Right cardiac atrium (tissue), 5 donors: ENCODE data around the gene ECT2L. TPM values are rescaled to one million over a fixed set of nuclear protein-coding genes. Genes with fewer than 3 reads are reported as not detected.
A peak's percentile ranks its signal among the peaks of the same experiment; 100 is the strongest.

Experiments
- ATAC-seq, 2 donors: fragments of 200-7000 bp; cut with Tn5 transposase; one replicate each; pipeline versions ENCODE4 v1.8.0 to v1.9.1; 2020; ENCODE audit warnings: moderate library complexity in 2 of 2, mild to moderate bottlenecking in 1 of 2
- DNase-seq, 3 donors: peaks; one replicate each; pipeline ENCODE4 v3.0.0-alpha.2; 2020
- H3K27ac ChIP-seq: one replicate; pipeline ENCODE4 v1.5.1; 2013; ENCODE audit warnings: mild to moderate bottlenecking, low read length, control low read depth, moderate library complexity
- H3K27me3 ChIP-seq: one replicate; pipeline ENCODE4 v1.6.1; 2013; ENCODE audit not compliant: control insufficient read depth, insufficient read depth
- H3K4me1 ChIP-seq: one replicate; pipeline ENCODE4 v1.6.1; 2013; ENCODE audit warnings: low read length; ENCODE audit not compliant: control insufficient read depth, insufficient read depth
- H3K4me3 ChIP-seq: one replicate; pipeline ENCODE4 v1.5.1; 2013; ENCODE audit warnings: low read length, control low read depth
- H3K9me3 ChIP-seq: one replicate; pipeline ENCODE4 v1.6.1; 2013; ENCODE audit warnings: low read length; ENCODE audit not compliant: control insufficient read depth
- WGBS: extraction: QIAGEN DNeasy Blood & Tissue Kit; methylation state at CpG from one replicate; pipeline ENCODE4 v1.1.7; 2013; 5-methylcytosine and 5-hydroxymethylcytosine counted together
- intact Hi-C, 4 donors: fragments of 100-400 bp; cut with DNase I; formaldehyde crosslinking; loops; one replicate each; pipeline versions ENCODE4 v1.11.0 to v1.14.0; 2022 to 2023
- long read RNA-seq, 4 donors: library from polyadenylated mRNA; unstranded; transcript quantifications; one replicate each; pipeline ENCODE4 v2.0.0, GENCODE V29; 2020 to 2021
- polyA plus RNA-seq: library from polyadenylated mRNA; stranded (reverse); fragments of 200-250 nt; gene quantifications from one replicate; pipeline ENCODE4 v1.2.3, GENCODE V29; 2013
- total RNA-seq, 4 donors: library from RNA; stranded (reverse); fragmentation: NEBNext Ultra II Directional; extraction: Animal tissue kit (Norgen Biotek cat#: 25700); gene quantifications; one replicate each; pipeline ENCODE4 v1.2.1, GENCODE V29; 2021
- donor health status: healthy with polysubstance abuse.
- donor health status: DM: no; HTN: yes; CAD: no.
- donor health status: DM: no; HTN: no; CAD: no.
- donor health status: DM: no; HTN: yes; CAD: no; lungs with severe emphysema.
- donor health status: DM: yes; HTN: yes; CAD: no.

ECT2L gene, protein sequence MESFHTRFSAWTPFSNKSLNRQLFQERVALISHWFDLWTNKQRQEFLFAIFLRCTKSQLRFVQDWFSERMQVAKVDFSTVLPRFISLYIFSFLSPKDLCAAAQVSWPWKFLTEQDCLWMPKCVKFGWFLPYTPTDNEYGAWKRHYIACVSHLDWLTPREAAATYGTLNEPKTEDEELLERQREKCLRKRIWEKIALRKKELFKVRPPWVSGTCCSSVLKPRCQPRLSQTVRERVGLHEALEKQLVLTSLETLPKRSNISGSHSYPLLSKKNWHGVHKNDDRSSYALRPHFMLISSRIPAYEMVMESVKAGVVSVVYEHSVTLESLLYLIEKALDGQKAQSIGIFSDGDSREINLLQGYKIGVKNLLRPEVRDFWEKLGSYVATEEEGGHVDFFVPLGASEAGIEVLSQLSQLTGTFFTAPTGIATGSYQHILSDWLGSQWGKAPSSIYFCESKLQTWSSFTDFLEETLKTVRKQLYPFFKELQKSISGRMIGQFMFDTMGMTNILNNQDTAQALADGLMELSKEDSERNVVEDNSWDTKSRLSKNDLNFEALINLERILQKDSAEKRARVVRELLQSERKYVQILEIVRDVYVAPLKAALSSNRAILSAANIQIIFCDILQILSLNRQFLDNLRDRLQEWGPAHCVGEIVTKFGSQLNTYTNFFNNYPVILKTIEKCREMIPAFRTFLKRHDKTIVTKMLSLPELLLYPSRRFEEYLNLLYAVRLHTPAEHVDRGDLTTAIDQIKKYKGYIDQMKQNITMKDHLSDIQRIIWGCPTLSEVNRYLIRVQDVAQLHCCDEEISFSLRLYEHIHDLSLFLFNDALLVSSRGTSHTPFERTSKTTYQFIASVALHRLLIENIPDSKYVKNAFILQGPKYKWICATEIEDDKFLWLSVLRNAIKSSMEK
- total RNA-seq: 1 to 10 TPM in 2 of 4 donors, under 1 TPM in 2; 0.41 to 2.8 (median 0.75) TPM
- polyA plus RNA-seq: 0.23 TPM
- long read RNA-seq, donor 1, partial matches to known transcripts: 0 of 5 reads
- long read RNA-seq, donor 1, other reads (novel, unspliced or antisense): 5 of 5 reads
- long read RNA-seq, donor 2: 0 reads
- long read RNA-seq, donor 3, partial matches to known transcripts: 7 of 19 reads
- long read RNA-seq, donor 3, other reads (novel, unspliced or antisense): 12 of 19 reads
- long read RNA-seq, donor 4: 0 reads

DNA sequence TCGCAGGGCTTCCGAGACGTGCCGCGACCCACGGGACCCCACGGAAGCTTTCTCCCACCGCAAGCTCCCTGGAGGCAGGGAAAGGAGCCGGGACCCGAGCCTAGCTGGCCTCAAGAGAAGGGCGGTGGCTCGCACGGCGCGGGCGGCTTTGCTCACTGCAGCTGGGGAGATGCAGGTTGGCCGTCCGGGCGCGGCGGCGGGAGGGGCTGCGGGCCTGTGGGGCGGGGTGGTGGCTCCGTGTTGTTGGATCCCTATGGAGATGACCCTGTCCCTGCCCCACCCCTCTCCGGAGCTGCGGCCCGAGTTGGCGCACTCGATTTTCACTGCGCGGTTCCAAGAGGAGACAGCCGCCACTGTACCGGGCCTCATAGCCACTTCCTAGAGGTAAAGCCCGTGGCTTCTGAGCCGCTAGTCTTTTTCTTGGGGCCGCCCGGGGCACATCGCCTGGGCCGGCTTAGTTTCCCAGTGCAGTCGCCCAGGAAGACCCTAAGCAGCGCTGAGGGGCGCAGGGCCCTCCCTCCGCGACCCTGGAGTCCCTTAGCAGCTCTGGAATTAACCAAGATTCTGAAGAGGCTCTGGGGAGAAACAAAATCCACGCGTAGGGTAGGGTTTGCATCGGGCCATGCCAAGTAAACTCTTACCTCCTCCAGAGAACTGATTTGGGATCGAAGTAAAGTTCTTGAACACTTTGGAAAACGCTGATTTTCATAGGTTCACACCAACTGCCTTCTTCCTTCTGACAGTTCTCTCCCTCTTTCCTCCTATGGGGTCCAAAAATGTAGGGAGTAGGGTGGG is at the start of gene ECT2L:
Gene ECT2L (plus strand): TSS at position 279 of the 795 bp plus-strand sequence. CDS start 17,188 bp downstream, outside the sequence.
- no peaks in the 10 kb centered on the region for H3K4me1 ChIP-seq
- no peaks in the 10 kb centered on the region for H3K27me3 ChIP-seq
- peak within 1 kb of the TSS; percentile 75 for H3K27ac ChIP-seq
- H3K4me3 ChIP-seq: peak within 1 kb of the TSS; percentile 67
- intact Hi-C loops: no loop called here
- WGBS: 9% methylated on average over 50 of the region's 50 CpGs
- DNase-seq: peak; percentile 88 to 95 (median 94)
- ATAC-seq: peak; percentile 95 to 99
- no peaks in the 10 kb centered on the region for H3K9me3 ChIP-seq

DNA sequence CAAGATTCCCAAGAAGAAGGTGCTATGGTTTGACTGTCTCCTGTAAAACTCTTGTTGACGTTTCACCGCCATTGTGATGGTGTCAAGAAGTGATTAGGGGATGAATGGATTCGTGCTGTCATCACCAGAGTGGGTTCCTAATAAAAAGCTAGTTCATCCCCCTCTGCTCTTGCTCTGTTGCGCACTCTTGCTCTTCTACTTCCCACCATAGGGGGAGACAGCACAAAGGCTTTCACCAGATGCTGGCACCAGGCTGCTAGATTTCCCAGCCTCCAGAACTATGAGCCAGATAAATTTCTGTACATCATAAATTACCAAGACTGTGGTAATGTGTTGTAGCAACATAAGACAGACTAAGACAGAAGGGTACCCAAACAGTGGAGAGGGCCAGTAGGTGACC is 43.9 kb upstream of the ECT2L start:
- H3K9me3 ChIP-seq: no peaks in the 10 kb centered on the region
- H3K4me1 ChIP-seq: no peaks in the 10 kb centered on the region
- ATAC-seq (no peak), DNase-seq (no peak)
- no peaks in the 10 kb centered on the region for H3K27me3 ChIP-seq
- intact Hi-C loops: no loop called here
- H3K27ac ChIP-seq: no peak overlapping the region
- WGBS: 88% methylated on average over 4 of the region's 4 CpGs
- H3K4me3 ChIP-seq: no peak overlapping the region

DNA sequence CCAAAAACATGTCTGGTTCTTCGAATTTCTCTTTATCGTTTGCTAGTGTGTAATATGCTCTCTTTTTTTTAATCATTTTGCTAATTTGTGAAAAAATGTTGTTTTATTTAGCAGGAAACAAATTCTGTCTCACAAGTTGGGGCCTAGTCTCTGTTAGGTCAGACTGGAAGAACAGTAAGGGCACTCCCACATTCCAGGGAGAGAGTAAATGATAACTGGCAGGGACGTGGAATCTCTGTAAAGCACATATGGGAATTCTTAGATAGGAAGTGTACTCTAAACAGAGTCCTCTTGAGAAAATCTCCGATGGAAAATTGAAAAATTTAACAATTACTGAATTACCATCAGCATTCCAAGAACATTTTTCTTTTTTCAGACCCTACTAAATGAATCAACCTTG is 38.8 kb upstream of the ECT2L start:
- ATAC-seq: no peak
- H3K27me3 ChIP-seq: no peaks in the 10 kb centered on the region
- H3K27ac ChIP-seq: no peak overlapping the region
- 45% methylated on average over 4 of the region's 4 CpGs for WGBS
- no peaks in the 10 kb centered on the region for H3K9me3 ChIP-seq
- H3K4me3 ChIP-seq: no peak overlapping the region
- DNase-seq: no peak
- intact Hi-C loops: no loop called here
- H3K4me1 ChIP-seq: no peaks in the 10 kb centered on the region

DNA sequence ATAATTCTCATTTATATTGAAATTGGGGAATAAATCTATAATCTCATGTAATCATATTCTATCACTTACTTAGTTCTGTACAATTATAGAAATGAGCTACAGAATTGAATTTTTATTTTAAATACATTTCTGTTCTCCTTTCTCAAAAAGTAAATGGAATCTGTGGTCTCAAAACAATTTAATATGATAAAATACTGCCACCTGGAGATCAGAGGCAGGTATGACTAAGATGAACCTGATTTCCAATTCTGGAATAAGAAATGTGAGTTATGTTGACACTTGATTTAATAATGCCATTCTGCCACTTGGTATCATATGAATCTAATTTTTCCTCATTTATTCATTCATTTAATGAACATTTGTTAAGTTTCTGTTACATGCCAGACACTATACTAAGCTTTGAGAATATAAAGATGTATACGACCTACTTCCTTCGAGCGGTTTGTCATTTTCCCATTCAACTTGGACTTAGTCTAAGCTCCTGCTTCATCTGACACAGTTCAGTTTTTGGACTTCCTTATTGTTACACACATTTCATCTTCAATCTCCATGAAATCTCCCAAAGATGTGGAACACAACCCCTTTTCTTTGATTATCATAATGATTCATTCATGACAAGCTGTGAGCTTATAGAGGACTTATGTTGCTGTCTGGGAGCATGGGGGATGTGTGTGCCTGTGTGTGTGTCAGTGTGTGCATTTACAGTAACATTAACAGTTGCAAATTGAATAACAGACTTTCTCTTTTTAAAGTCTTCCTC is 29.8 kb upstream of the ECT2L start:
- no peaks in the 10 kb centered on the region for H3K27me3 ChIP-seq
- intact Hi-C loops: loop anchor here (5.0 to 10.0 kb wide), 7 partner anchors 74 to 651 kb away; no protein-coding TSS in a partner anchor
- H3K4me3 ChIP-seq: no peak overlapping the region
- H3K9me3 ChIP-seq: no peaks in the 10 kb centered on the region
- DNase-seq (no peak), ATAC-seq (no peak)
- no peak overlapping the region for H3K27ac ChIP-seq
- H3K4me1 ChIP-seq: no peaks in the 10 kb centered on the region
- 92% methylated on average over 3 of the region's 3 CpGs for WGBS

DNA sequence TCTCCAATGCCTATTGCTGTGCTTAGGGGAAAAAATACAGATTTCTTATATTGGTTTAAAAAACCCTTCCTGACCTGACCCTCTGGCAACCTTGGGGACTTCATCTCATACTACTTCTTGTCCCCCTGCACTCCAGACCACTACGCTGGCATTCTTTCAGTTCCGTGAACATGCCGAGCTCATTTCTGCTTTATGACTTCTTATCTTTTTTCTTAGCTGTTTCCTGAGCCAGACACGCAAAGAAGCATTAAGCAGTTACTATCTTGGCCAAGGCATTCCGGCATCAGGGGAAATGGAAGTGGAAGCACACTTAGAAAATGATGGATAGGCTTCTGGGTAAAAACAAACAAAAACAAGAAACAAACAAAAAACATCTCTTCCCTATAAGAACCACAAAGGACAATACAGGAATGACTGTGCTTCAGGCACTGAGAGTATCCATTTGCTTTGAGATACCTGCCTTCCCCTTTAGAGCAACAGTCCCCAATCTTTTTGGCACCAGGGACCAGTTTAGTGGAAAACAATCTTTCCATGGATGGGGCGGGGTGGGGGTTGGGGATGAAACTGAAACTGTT is 26.7 kb upstream of the ECT2L start:
- 30% methylated on average over 6 of the region's 6 CpGs for WGBS
- DNase-seq (no peak), ATAC-seq (no peak)
- no peak overlapping the region for H3K27ac ChIP-seq
- intact Hi-C loops: loop anchor here (5.0 to 10.0 kb wide), 7 partner anchors 77 to 654 kb away; no protein-coding TSS in a partner anchor
- H3K9me3 ChIP-seq: no peaks in the 10 kb centered on the region
- H3K27me3 ChIP-seq: no peaks in the 10 kb centered on the region
- peaks cover 1% of the 10 kb centered on the region for H3K4me1 ChIP-seq
- no peak overlapping the region for H3K4me3 ChIP-seq

DNA sequence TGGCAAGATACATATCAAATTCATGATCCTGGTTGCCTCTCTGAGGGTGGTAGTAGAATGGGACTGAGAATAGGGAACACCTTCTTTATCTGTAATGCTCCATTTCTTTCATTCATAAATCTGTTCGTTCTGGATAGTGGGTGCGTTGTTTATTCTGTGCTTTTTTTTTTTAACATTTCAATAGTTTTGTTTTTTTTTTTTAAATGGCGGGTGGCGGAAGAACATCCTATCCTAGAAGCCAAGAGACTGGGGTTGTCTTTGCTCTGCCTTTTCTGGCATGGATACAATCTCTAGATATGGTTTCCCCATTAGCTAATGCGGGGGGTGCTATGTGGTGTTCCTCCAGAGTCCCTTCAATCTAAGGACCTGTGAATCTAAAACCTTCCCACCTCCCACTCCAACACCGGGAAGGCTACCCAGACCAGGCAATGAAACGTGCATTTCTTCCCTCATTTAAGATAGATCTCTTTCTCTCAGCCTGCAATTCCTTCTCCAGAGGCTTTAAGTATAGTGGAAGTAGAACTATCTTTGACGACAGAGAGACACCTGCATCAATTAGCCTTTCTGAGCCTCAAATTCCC is 23.2 kb upstream of the ECT2L start:
- Histone ChIP-seq H3K9me3 (no peaks in the 10 kb centered on the region), H3K27me3 (no peaks in the 10 kb centered on the region), H3K4me1 (peaks cover 3% of the 10 kb centered on the region), H3K27ac (peak overlapping the region; percentile 56), H3K4me3 (peak overlapping the region; percentile 69)
- no peak for DNase-seq
- 14% methylated on average over 8 of the region's 8 CpGs for WGBS
- intact Hi-C loops: loop anchor here in 1 of 4 donors (10.0 kb wide), 1 partner anchor 358 kb away; no protein-coding TSS in a partner anchor
- peak in 1 of 2 donors; percentile 4 for ATAC-seq

DNA sequence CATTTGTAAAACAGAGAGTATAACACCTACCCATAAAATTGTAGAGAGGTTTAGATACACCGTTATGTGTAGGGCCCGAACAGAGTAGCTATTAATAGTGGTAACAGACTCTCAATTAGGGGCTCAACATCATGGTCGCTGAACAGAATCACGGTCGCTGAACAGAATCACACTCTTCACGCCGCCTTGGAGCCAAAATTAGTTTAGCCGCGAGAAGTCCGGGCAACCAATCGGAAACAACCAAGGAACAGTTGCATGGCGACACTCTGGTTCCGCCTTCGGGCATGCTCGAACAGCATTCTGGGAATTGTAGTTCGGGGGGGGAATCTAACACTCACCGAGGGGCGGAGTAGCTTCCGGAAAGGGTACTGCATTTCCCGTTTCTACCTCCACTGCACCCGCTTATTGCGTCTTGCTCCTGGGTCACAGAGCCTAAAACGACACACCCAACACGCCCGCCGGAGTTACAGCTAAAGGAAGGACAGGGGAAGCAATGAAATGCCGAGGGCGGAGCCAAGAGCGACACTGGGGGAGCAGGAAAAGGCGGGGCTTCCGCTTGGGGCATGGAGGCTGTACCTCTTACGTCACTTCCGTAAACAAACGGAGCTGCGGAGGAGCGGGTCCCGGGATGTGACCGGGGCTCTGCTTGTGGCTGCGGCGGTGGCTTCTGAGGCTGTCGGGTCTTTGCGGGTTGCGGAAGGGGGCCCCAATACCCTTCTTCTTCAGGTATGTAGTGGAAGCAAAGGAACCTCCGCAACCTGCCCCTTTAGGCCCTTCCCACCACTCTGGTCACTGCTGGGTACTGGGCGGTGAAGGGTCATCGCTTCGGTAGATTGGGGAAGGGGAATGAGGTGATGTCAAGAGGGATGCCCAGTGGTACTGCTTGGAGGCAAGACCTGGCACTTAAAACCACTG is 22.5 kb upstream of the ECT2L start, which contains the start of gene CCDC28A:
Gene CCDC28A (plus strand): TSS at position 593 of the 915 bp plus-strand sequence. CDS start 2,352 bp downstream, outside the sequence.
- Histone ChIP-seq H3K4me1 (peaks cover 3% of the 10 kb centered on the region), H3K27ac (peak within 1 kb of the TSS; percentile 100), H3K4me3 (peak within 1 kb of the TSS; percentile 69), H3K27me3 (no peaks in the 10 kb centered on the region), H3K9me3 (no peaks in the 10 kb centered on the region)
- intact Hi-C loops: loop anchor here in 1 of 4 donors (10.0 kb wide), 1 partner anchor 359 kb away; no protein-coding TSS in a partner anchor
- DNase-seq (peak; percentile 95 to 98 (median 97)), ATAC-seq (peak; percentile 97 to 98)
- WGBS: under 1% methylated on average over 47 of the region's 47 CpGs

DNA sequence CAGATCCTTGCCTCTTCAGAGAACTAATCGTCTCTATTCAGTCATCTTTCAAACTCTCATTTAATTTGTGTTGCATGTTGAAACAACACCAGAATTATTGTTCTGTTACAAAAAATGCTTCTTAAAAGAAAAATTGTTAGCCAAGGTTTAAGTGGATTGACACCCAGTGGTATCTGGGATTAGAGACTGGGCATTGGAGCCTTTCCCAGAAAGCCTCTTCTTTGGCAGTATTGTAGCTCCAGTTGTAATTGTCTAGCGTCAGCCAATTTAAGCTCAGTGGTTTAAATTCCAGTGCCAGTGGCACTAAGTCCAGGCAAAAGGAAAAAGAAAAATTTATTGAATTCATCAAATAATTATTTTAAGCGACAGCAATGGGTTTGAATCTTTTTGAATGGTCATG is 21.5 kb upstream of the ECT2L start:
- 25% methylated on average over 3 of the region's 3 CpGs for WGBS
- H3K27ac ChIP-seq: no peak overlapping the region
- no peaks in the 10 kb centered on the region for H3K9me3 ChIP-seq
- no peaks in the 10 kb centered on the region for H3K27me3 ChIP-seq
- no peak for ATAC-seq
- H3K4me1 ChIP-seq: peaks cover 3% of the 10 kb centered on the region
- no peak for DNase-seq
- peak overlapping the region; percentile 69 for H3K4me3 ChIP-seq
- intact Hi-C loops: loop anchor here in 1 of 4 donors (10.0 kb wide), 1 partner anchor 360 kb away; no protein-coding TSS in a partner anchor
